ENCODE measurements around the gene SORL1-AS1.

Gene SORL1-AS1

DNA sequence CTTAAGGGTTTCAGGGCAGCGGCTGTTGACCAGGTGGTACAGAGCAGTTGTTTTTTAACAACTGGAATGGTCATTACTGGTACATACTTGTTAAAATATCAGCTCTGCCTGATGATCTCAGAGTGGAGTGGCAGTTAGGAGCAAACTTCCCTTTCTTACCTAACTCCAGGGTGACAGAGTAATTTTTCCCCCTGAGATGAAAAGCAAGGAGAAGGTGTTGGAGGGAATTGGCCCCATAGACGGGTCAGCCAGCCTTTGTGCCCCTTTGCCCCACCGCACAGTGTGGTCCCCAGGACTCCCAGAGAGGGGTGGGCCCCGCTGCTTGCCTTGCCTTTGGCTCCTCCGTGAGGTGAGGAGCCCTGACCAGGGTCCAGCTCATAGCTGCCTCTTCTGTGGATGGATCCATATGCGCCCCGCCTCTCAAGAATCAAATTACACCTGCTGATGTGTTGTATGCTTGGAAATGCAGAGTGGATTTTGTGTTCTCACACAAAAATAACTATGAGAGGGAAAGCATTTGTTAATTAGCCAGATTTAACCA, 27.0 kb upstream of the SORL1-AS1 start:
- Histone ChIP-seq H3K9ac (replicated peaks; ENCODE audit: extremely low read depth, insufficient read depth, low read length) (no peak overlapping the region), H3K27ac (ENCODE audit: insufficient read depth, low read depth, low read length) (no peak overlapping the region), H3K27me3 (ENCODE audit: control insufficient read depth in 2 of 2, insufficient read depth in 2 of 2, low read length in 2 of 2) (peaks cover 0 to 3% of the 10 kb centered on the region in 2 experiments), H3K9me1 (replicated peaks; ENCODE audit: control insufficient read depth, extremely low read depth, insufficient read depth, low read length) (no peaks in the 10 kb centered on the region), H3K4me3 (replicated peaks in 1 of 3; ENCODE audit: insufficient read depth in 1 of 3, low read depth in 1 of 3, low read length in 3 of 3) (no peak overlapping the region), H3K79me2 (ENCODE audit: control insufficient read depth, insufficient read depth, low read length) (no peaks in the 10 kb centered on the region), H3K36me3 (ENCODE audit: control insufficient read depth in 2 of 2, extremely low read depth in 1 of 2, insufficient read depth in 2 of 2, low read length in 2 of 2) (no peaks in the 10 kb centered on the region), H4K20me1 (replicated peaks; ENCODE audit: control insufficient read depth, extremely low read depth, insufficient read depth, low read length) (no peaks in the 10 kb centered on the region), H3K9me3 (replicated peaks; ENCODE audit: control insufficient read depth, insufficient read depth, low read length) (no peaks in the 10 kb centered on the region), H2AFZ (ENCODE audit: low read depth, low read length) (no peak overlapping the region), H3K4me2 (ENCODE audit: insufficient read depth, low read length) (no peak overlapping the region), H3K4me1 (ENCODE audit: control insufficient read depth, extremely low read depth, insufficient read depth, low read length) (peaks cover 17% of the 10 kb centered on the region)
- FAIRE-seq (no peak), DNase-seq (ENCODE audit: low read depth, low spot score) (no peak)
- intact Hi-C loops (cut with micrococcal nuclease) = no loop called here
- dilution Hi-C loops (cut with MboI; ENCODE audit: extremely low pct_ligation_motif_present, low sequenced_read_pairs) = no loop called here
- POLR2A ChIA-PET = interaction anchor here (0.6 kb wide), 1 partner anchor 24 kb away, joined by 5 read pairs; no protein-coding TSS in a partner anchor
- CTCF ChIA-PET = no interaction called here
- TF ChIP-seq, protein P1, sequence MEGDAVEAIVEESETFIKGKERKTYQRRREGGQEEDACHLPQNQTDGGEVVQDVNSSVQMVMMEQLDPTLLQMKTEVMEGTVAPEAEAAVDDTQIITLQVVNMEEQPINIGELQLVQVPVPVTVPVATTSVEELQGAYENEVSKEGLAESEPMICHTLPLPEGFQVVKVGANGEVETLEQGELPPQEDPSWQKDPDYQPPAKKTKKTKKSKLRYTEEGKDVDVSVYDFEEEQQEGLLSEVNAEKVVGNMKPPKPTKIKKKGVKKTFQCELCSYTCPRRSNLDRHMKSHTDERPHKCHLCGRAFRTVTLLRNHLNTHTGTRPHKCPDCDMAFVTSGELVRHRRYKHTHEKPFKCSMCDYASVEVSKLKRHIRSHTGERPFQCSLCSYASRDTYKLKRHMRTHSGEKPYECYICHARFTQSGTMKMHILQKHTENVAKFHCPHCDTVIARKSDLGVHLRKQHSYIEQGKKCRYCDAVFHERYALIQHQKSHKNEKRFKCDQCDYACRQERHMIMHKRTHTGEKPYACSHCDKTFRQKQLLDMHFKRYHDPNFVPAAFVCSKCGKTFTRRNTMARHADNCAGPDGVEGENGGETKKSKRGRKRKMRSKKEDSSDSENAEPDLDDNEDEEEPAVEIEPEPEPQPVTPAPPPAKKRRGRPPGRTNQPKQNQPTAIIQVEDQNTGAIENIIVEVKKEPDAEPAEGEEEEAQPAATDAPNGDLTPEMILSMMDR (IDR thresholded peaks at IDR 0.05; ENCODE audit: extremely low read depth in 1 of 2, insufficient read depth in 1 of 2, low read depth in 1 of 2, low read length in 2 of 2) = no peak
- TF ChIP-seq JUN (IDR thresholded peaks at IDR 0.05; ENCODE audit: borderline replicate concordance, insufficient read depth, insufficient read length, low read depth) (no peak), MYC (IDR thresholded peaks at IDR 0.05; ENCODE audit: low read depth, low read length) (no peak), FOS (IDR thresholded peaks at IDR 0.05; ENCODE audit: borderline replicate concordance, insufficient read depth, low read length) (no peak), POLR2A (IDR thresholded peaks at IDR 0.05; ENCODE audit: low read depth, low read length) (no peak), POLR2AphosphoS5 (IDR thresholded peaks at IDR 0.05; ENCODE audit: insufficient read depth, low read depth, low read length) (no peak), GATA2 (IDR thresholded peaks at IDR 0.05; ENCODE audit: insufficient read depth, insufficient read length, low read depth, low read length) (no peak), EZH2 (IDR thresholded peaks at IDR 0.05; ENCODE audit: borderline replicate concordance, low read depth, low read length, severe bottlenecking) (no peak)
- TF ChIP-seq, protein P2, sequence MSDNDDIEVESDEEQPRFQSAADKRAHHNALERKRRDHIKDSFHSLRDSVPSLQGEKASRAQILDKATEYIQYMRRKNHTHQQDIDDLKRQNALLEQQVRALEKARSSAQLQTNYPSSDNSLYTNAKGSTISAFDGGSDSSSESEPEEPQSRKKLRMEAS (IDR thresholded peaks at IDR 0.05; ENCODE audit: insufficient read depth, insufficient read length) = no peak
- no TSS peak for BruUV-seq (replicated peaks)
